Neural progenitor cell (in vitro differentiated cells): Measurements from ENCODE around the gene TRAPPC12. TPM values are rescaled to one million over a fixed set of nuclear protein-coding genes. Genes with fewer than 3 reads are reported as not detected.

ENCODE experiments used
- DNase-seq: peaks from one replicate; pipeline ENCODE4 v3.0.0-alpha.2; 2016; ENCODE audit warnings: low spot score
- H2AFZ ChIP-seq: fragments of 200-600 bp; sonication (generic); replicated peaks from 2 replicates; pipeline ENCODE4 v1.6.1; 2016; ENCODE audit warnings: antibody characterized with exemption
- H3F3A ChIP-seq: fragments of 200-600 bp; sonication (generic); 2 replicates; pipeline ENCODE4 v1.6.1; 2016; ENCODE audit warnings: antibody characterized with exemption, low read depth
- H3K27ac ChIP-seq: fragments of 200-600 bp; sonication (generic); 2 replicates; pipeline ENCODE4 v1.5.1; 2016; ENCODE audit warnings: mild to moderate bottlenecking
- H3K27me3 ChIP-seq: fragments of 200-600 bp; sonication (generic); 2 replicates; pipeline ENCODE4 v1.6.1; 2016; ENCODE audit warnings: mild to moderate bottlenecking, moderate library complexity
- H3K36me3 ChIP-seq: fragments of 200-600 bp; sonication (generic); 2 replicates; pipeline ENCODE4 v1.5.1; 2016
- H3K4me1 ChIP-seq: fragments of 200-600 bp; sonication (generic); 2 replicates; pipeline ENCODE4 v1.6.1; 2016; ENCODE audit warnings: mixed run types
- H3K4me2 ChIP-seq: fragments of 200-600 bp; sonication (generic); 2 replicates; pipeline ENCODE4 v1.6.1; 2016
- H3K4me3 ChIP-seq: fragments of 200-600 bp; sonication (generic); 2 replicates; pipeline ENCODE4 v1.5.1; 2016
- H3K79me2 ChIP-seq: fragments of 200-600 bp; sonication (generic); 2 replicates; pipeline ENCODE4 v1.6.1; 2016; ENCODE audit warnings: low read depth
- H3K9ac ChIP-seq: fragments of 200-600 bp; sonication (generic); 2 replicates; pipeline ENCODE4 v1.6.1; 2016
- H3K9me3 ChIP-seq: fragments of 200-600 bp; sonication (generic); 2 replicates; pipeline ENCODE4 v1.5.1; 2016; ENCODE audit warnings: low read depth
- H4K20me1 ChIP-seq: fragments of 200-600 bp; sonication (generic); 2 replicates; pipeline ENCODE4 v1.6.1; 2016; ENCODE audit warnings: low read depth
- H3K27ac Mint-ChIP-seq: 3 replicates; pipeline ENCODE4 v1.8.0; 2021; ENCODE audit warnings: mixed read lengths
- H3K27me3 Mint-ChIP-seq: 2 replicates; pipeline ENCODE4 v1.8.0; 2022; ENCODE audit warnings: low read depth, mild to moderate bottlenecking, inconsistent platforms, moderate library complexity, mixed read lengths; ENCODE audit not compliant: insufficient read depth
- H3K36me3 Mint-ChIP-seq: 3 replicates; pipeline ENCODE4 v1.8.0; 2021; ENCODE audit warnings: mixed read lengths
- H3K4me1 Mint-ChIP-seq: 3 replicates; pipeline ENCODE4 v1.8.0; 2021; ENCODE audit warnings: mixed read lengths
- H3K4me3 Mint-ChIP-seq: 3 replicates; pipeline ENCODE4 v1.8.0; 2021; ENCODE audit warnings: mild to moderate bottlenecking, moderate library complexity, mixed read lengths
- H3K9me3 Mint-ChIP-seq: 3 replicates; pipeline ENCODE4 v1.8.0; 2020; ENCODE audit warnings: mixed read lengths
- CTCF ChIP-seq: fragments of 200-600 bp; sonication (generic); IDR thresholded peaks from 2 replicates; pipeline ENCODE4 v1.5.1; 2017; ENCODE audit warnings: antibody characterized with exemption, mild to moderate bottlenecking
- EZH2 ChIP-seq: fragments of 200-600 bp; sonication (generic); IDR thresholded peaks from 2 replicates; pipeline ENCODE4 v1.6.1; 2017; ENCODE audit warnings: antibody characterized with exemption, mild to moderate bottlenecking, moderate library complexity
- EZH2phosphoT487 ChIP-seq: fragments of 200-600 bp; sonication (generic); IDR thresholded peaks from 2 replicates; pipeline ENCODE4 v1.6.1; 2017; ENCODE audit warnings: antibody characterized with exemption
- total RNA-seq: library from RNA; depleted of rRNA; stranded (reverse); fragments of >200 nt; gene quantifications from 2 replicates; pipeline ENCODE4 v1.2.3, GENCODE V29; 2015; ENCODE audit warnings: low replicate concordance

Gene TRAPPC12
- total RNA-seq, 1 donor from 2014 or later = 59.5 TPM

GRCh38 chr2:3414133-3414860 is 34.8 kb downstream of the TRAPPC12 start:
- peaks cover 2% of the 10 kb centered on the region for H3K27me3 Mint-ChIP-seq

GRCh38 chr2:3418766-3419404 is 39.4 kb downstream of the TRAPPC12 start:
- Histone ChIP-seq H3K27ac (no peak overlapping the region), H3K4me1 (no peaks in the 10 kb centered on the region), H3K36me3 (no peaks in the 10 kb centered on the region), H2AFZ (no peak overlapping the region), H3K4me3 (no peak overlapping the region), H3F3A (peaks cover 5% of the 10 kb centered on the region), H3K9ac (no peak overlapping the region), H4K20me1 (no peaks in the 10 kb centered on the region), H3K4me2 (no peak overlapping the region), H3K9me3 (no peaks in the 10 kb centered on the region), H3K79me2 (no peaks in the 10 kb centered on the region), H3K27me3 (no peaks in the 10 kb centered on the region)
- peaks cover 6% of the 10 kb centered on the region for H3K27me3 Mint-ChIP-seq
- H3K9me3 Mint-ChIP-seq = no peaks in the 10 kb centered on the region
- peak overlapping the region; percentile 53 for H3K27ac Mint-ChIP-seq
- TF ChIP-seq CTCF = no peak
- no peak for TF ChIP-seq EZH2phosphoT487
- no peak for TF ChIP-seq EZH2
- H3K4me3 Mint-ChIP-seq = no peak overlapping the region
- no peak for DNase-seq
- H3K36me3 Mint-ChIP-seq = peaks cover 23% of the 10 kb centered on the region
- H3K4me1 Mint-ChIP-seq = peaks cover 2% of the 10 kb centered on the region

More at GRCh38 chr2:3414133-3414860, 34.8 kb downstream of the TRAPPC12 start:
- peaks cover 19% of the 10 kb centered on the region for H3K36me3 Mint-ChIP-seq
- no peak for DNase-seq
- H3K4me1 Mint-ChIP-seq = peaks cover 2% of the 10 kb centered on the region
- Histone ChIP-seq H2AFZ (no peak overlapping the region), H3K36me3 (no peaks in the 10 kb centered on the region), H3K4me3 (no peak overlapping the region), H4K20me1 (peaks cover under 1% of the 10 kb centered on the region), H3K79me2 (no peaks in the 10 kb centered on the region), H3K4me2 (no peak overlapping the region), H3K27me3 (no peaks in the 10 kb centered on the region), H3K4me1 (no peaks in the 10 kb centered on the region), H3K9me3 (no peaks in the 10 kb centered on the region), H3K27ac (no peak overlapping the region), H3F3A (no peaks in the 10 kb centered on the region), H3K9ac (no peak overlapping the region)
- H3K27ac Mint-ChIP-seq = no peak overlapping the region
- no peaks in the 10 kb centered on the region for H3K9me3 Mint-ChIP-seq
- no peak for TF ChIP-seq EZH2
- no peak for TF ChIP-seq CTCF
- no peak for TF ChIP-seq EZH2phosphoT487
- no peak overlapping the region for H3K4me3 Mint-ChIP-seq

- Histone ChIP-seq H3K4me1 (no peaks in the 10 kb centered on the region), H3K79me2 (no peaks in the 10 kb centered on the region), H3K9me3 (no peaks in the 10 kb centered on the region), H4K20me1 (no peaks in the 10 kb centered on the region), H3K4me3 (no peak overlapping the region), H3K4me2 (no peak overlapping the region), H3K27me3 (no peaks in the 10 kb centered on the region), H3K27ac (no peak overlapping the region), H3K36me3 (no peaks in the 10 kb centered on the region), H3K9ac (no peak overlapping the region), H2AFZ (no peak overlapping the region), H3F3A (peaks cover 5% of the 10 kb centered on the region)
- H3K4me1 Mint-ChIP-seq = peaks cover 2% of the 10 kb centered on the region
- DNase-seq = no peak
- H3K4me3 Mint-ChIP-seq = no peak overlapping the region
- H3K27ac Mint-ChIP-seq = peak overlapping the region; percentile 29
- peaks cover 24% of the 10 kb centered on the region for H3K36me3 Mint-ChIP-seq
- no peak for TF ChIP-seq CTCF
- TF ChIP-seq EZH2phosphoT487 = no peak
- no peak for TF ChIP-seq EZH2
- no peaks in the 10 kb centered on the region for H3K9me3 Mint-ChIP-seq
- peaks cover 6% of the 10 kb centered on the region for H3K27me3 Mint-ChIP-seq
Observed at GRCh38 chr2:3420076-3420768, 40.7 kb downstream of the TRAPPC12 start.
